ENCODE measurements around the gene COPS3.

DNA sequence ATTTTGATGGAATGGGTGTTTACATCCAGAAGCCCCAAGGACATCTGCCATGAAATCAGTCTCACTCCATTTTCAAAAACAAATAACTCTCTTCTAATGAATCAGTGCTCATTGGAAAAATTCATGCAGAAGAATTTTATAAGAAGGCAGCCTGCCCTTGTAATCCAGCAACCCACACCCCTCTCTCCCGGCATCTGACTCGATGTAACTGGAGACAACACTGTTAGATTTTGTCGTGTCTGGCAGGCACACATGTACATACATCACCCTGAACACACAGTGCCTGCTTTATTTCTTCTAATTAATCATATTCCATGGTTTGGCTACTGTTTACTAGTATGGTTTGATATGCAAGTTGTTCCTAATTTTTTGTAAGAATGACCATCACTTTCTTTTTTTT lies 63.1 kb downstream of the COPS3 start:
- TF ChIP-seq, protein P1, sequence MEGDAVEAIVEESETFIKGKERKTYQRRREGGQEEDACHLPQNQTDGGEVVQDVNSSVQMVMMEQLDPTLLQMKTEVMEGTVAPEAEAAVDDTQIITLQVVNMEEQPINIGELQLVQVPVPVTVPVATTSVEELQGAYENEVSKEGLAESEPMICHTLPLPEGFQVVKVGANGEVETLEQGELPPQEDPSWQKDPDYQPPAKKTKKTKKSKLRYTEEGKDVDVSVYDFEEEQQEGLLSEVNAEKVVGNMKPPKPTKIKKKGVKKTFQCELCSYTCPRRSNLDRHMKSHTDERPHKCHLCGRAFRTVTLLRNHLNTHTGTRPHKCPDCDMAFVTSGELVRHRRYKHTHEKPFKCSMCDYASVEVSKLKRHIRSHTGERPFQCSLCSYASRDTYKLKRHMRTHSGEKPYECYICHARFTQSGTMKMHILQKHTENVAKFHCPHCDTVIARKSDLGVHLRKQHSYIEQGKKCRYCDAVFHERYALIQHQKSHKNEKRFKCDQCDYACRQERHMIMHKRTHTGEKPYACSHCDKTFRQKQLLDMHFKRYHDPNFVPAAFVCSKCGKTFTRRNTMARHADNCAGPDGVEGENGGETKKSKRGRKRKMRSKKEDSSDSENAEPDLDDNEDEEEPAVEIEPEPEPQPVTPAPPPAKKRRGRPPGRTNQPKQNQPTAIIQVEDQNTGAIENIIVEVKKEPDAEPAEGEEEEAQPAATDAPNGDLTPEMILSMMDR (IDR thresholded peaks at IDR 0.05; ENCODE audit: borderline replicate concordance, extremely low read depth, low read length, poor library complexity, severe bottlenecking): no peak
- no peak for TF ChIP-seq EZH2 (IDR thresholded peaks at IDR 0.05; ENCODE audit: borderline replicate concordance, low read depth, low read length, severe bottlenecking)

Measured in DND-41 (cell line).